ENCODE results near the gene NLK. TPM values are rescaled to one million over a fixed set of nuclear protein-coding genes. Genes with fewer than 3 reads are reported as not detected.

The NLK gene
- total and polyA plus RNA-seq, 2 of the 13 experiments (the other 11 are each of a cell fraction or from before 2014, with no cell fraction given), result 13.4 to 14.6 TPM

DNA sequence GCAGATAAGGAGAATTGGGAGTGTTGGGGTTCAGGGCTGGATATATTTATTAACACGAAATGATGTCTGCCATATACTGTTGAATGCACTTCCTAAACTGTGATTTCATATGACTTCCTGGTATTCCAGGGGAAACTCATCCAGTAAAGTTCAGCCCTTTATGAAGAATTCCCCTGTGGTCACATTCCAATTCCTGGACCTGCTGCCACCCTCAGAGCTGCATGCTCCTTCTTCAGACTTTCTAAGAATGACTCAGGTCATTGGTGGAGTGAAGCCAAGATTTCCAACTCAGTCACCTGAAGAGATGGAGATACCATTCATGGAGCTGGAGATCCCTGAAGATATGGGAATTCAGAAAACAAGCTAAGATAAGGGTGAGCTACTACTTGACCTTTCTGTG, 162.3 kb downstream of the NLK start:
- FAIRE-seq (no peak), ATAC-seq (no peak), DNase-seq (ENCODE audit: low spot score) (no peak)
- intact Hi-C loops (cut with micrococcal nuclease; ENCODE audit: unreplicated experiment), result no loop called here
- no peaks in the 10 kb centered on the region for H3K27me3 ChIP-seq (ENCODE audit: control insufficient read depth in 1 of 2, insufficient read depth in 2 of 2, low read length in 2 of 2)
- no peak overlapping the region for H2AFZ ChIP-seq (ENCODE audit: low read length)
- ChIA-PET POLR2A (no interaction called here), CTCF (ENCODE audit: low intra/inter-chr PET ratio, low total read pairs) (no interaction called here)
- H3K36me3 ChIP-seq (replicated peaks in 1 of 2; ENCODE audit: control insufficient read depth in 1 of 2, insufficient read depth in 2 of 2, low read length in 2 of 2), result no peaks in the 10 kb centered on the region
- no peak overlapping the region for H3K4me3 ChIP-seq (replicated peaks in 1 of 3; ENCODE audit: insufficient read depth in 1 of 3, low read depth in 2 of 3, low read length in 3 of 3)
- TF ChIP-seq HMG20B (CRISPR knock-in tag; conservative IDR thresholded peaks at IDR 0.05), result no peak
- no peak for TF ChIP-seq MAFK (conservative IDR thresholded peaks at IDR 0.05 in 1 of 2, IDR thresholded peaks at IDR 0.05 in 1 of 2; ENCODE audit: low read length in 2 of 2)
- TF ChIP-seq, protein P1, sequence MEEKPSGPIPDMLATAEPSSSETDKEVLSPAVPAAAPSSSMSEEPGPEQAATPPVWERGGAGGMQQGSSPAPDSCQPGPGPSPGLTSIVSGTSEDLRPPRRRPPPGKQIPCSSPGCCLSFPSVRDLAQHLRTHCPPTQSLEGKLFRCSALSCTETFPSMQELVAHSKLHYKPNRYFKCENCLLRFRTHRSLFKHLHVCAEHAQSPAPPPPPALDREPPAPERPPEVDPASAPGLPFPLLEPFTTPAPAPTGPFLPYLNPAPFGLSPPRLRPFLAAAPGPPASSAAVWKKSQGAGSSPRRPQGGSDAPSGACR (CRISPR knock-in tag; IDR thresholded peaks at IDR 0.05), result no peak
- TF ChIP-seq, protein P2, sequence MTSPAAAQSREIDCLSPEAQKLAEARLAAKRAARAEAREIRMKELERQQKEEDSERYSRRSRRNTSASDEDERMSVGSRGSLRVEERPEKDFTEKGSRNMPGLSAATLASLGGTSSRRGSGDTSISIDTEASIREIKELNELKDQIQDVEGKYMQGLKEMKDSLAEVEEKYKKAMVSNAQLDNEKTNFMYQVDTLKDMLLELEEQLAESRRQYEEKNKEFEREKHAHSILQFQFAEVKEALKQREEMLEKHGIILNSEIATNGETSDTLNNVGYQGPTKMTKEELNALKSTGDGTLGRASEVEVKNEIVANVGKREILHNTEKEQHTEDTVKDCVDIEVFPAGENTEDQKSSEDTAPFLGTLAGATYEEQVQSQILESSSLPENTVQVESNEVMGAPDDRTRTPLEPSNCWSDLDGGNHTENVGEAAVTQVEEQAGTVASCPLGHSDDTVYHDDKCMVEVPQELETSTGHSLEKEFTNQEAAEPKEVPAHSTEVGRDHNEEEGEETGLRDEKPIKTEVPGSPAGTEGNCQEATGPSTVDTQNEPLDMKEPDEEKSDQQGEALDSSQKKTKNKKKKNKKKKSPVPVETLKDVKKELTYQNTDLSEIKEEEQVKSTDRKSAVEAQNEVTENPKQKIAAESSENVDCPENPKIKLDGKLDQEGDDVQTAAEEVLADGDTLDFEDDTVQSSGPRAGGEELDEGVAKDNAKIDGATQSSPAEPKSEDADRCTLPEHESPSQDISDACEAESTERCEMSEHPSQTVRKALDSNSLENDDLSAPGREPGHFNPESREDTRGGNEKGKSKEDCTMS (CRISPR knock-in tag; conservative IDR thresholded peaks at IDR 0.05), result no peak
- no peak for TF ChIP-seq PRMT3 (CRISPR knock-in tag; IDR thresholded peaks at IDR 0.05; ENCODE audit: borderline replicate concordance, low read depth)
- TF ChIP-seq, protein P3, sequence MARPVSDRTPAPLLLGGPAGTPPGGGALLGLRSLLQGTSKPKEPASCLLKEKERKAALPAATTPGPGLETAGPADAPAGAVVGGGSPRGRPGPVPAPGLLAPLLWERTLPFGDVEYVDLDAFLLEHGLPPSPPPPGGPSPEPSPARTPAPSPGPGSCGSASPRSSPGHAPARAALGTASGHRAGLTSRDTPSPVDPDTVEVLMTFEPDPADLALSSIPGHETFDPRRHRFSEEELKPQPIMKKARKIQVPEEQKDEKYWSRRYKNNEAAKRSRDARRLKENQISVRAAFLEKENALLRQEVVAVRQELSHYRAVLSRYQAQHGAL (CRISPR knock-in tag; IDR thresholded peaks at IDR 0.05; ENCODE audit: not compliant biosample characterization), result no peak
- TF ChIP-seq NFKB2 (CRISPR knock-in tag; IDR thresholded peaks at IDR 0.05; ENCODE audit: borderline replicate concordance), result no peak
- no peak for TF ChIP-seq BRD4 (CRISPR knock-in tag; IDR thresholded peaks at IDR 0.05)
- TF ChIP-seq NR2C2 (CRISPR knock-in tag; IDR thresholded peaks at IDR 0.05; ENCODE audit: borderline replicate concordance), result no peak
- no peak for TF ChIP-seq ZNF547 (CRISPR knock-in tag; IDR thresholded peaks at IDR 0.05)
- no peaks in the 10 kb centered on the region for H3K9me3 ChIP-seq (ENCODE audit: low read length)
- H4K20me1 ChIP-seq (ENCODE audit: insufficient read depth, low read length), result no peaks in the 10 kb centered on the region
- WGBS (ENCODE audit: low lambda C conversion rate), result 0% methylated on average over 1 of the region's 1 CpG
- no peak overlapping the region for H3K27ac ChIP-seq (ENCODE audit: extremely low read length, insufficient read depth, low read length)
- no peak overlapping the region for H3K9ac ChIP-seq (ENCODE audit: insufficient read depth, low read depth, low read length)
- in situ Hi-C loops (cut with HindIII; ENCODE audit: extremely low pct_ligation_motif_present, low pct_unique_long_range_greater_than_20kb), result no loop called here
- H3K4me1 ChIP-seq (ENCODE audit: insufficient read depth, low read length), result no peaks in the 10 kb centered on the region
- H3K4me2 ChIP-seq (ENCODE audit: low read depth, low read length), result no peak overlapping the region
- no TSS peak for BruUV-seq (replicated peaks)
- no peaks in the 10 kb centered on the region for H3K79me2 ChIP-seq (ENCODE audit: insufficient read depth, low read length)
